ENCODE measurements around the gene HIPK2.

DNA sequence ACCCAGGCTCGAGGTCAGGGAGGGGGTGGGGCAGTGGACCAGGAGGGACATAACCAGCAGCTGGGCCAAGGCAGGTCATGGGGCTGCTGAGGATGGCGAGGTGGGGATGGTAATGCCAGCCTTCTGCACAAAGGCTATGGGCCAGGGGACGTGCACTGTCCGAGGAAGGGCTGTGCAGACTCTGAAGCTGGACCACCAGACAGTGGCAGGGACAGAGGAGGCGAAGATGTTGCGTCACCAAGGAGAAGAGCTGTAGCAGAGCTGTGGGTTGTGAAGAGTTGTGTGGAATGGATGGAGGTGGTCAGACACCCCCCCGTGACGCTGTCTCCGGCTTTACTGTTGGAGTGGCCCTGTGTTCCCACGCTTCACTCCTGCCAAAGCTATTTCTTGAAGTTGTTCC, 252.6 kb downstream of the HIPK2 start:
- TF ChIP-seq, protein P1, sequence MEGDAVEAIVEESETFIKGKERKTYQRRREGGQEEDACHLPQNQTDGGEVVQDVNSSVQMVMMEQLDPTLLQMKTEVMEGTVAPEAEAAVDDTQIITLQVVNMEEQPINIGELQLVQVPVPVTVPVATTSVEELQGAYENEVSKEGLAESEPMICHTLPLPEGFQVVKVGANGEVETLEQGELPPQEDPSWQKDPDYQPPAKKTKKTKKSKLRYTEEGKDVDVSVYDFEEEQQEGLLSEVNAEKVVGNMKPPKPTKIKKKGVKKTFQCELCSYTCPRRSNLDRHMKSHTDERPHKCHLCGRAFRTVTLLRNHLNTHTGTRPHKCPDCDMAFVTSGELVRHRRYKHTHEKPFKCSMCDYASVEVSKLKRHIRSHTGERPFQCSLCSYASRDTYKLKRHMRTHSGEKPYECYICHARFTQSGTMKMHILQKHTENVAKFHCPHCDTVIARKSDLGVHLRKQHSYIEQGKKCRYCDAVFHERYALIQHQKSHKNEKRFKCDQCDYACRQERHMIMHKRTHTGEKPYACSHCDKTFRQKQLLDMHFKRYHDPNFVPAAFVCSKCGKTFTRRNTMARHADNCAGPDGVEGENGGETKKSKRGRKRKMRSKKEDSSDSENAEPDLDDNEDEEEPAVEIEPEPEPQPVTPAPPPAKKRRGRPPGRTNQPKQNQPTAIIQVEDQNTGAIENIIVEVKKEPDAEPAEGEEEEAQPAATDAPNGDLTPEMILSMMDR (optimal IDR thresholded peaks at IDR 0.05 in 1 of 3, IDR thresholded peaks at IDR 0.05 in 1 of 3, conservative IDR thresholded peaks at IDR 0.05 in 1 of 3; ENCODE audit: extremely low read depth in 1 of 3, insufficient read depth in 2 of 3, low read length in 3 of 3) = no peak
- no peak for TF ChIP-seq EZH2 (IDR thresholded peaks at IDR 0.05; ENCODE audit: low read length)
